GM18519 (cell line): ENCODE results near the gene HSPB1.
"Not testable (repeated sequence)": the region's sequence is repeated elsewhere in the genome, so short reads cannot be mapped to it uniquely, and the experiment has no call there.

Experiments used
- ATAC-seq: cut with Tn5 transposase; IDR thresholded peaks from one replicate; pipeline ENCODE4 v1.9.1; 2021; ENCODE audit warnings: mild to moderate bottlenecking, moderate library complexity; ENCODE audit not compliant: unreplicated experiment, low FRiP score

HSPB1 gene

DNA sequence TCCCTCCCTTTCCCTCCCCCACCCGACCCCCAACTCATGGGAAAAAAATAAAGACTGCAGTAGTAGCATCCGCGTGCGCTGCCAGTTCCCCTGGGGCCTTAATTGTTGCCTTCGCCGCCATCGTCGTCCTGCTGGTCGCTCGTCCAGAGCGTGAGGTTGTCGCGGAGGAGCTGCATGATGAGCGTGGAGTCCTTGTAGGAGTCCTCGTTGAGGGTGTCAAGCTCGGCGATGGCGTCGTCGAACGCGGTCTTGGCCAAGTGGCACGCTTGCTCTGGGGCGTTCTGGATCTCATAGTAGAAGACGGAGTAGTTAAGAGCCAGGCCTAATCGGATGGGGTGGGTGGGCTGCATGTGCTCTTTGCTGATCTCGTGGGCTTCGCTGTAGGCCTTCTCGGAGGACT lies 27.0 kb downstream of the HSPB1 start:
- no peak for ATAC-seq

- ATAC-seq = no peak
These were observed 27.8 kb downstream of the HSPB1 start for GRCh38 chr7:76330261-76330660.

DNA sequence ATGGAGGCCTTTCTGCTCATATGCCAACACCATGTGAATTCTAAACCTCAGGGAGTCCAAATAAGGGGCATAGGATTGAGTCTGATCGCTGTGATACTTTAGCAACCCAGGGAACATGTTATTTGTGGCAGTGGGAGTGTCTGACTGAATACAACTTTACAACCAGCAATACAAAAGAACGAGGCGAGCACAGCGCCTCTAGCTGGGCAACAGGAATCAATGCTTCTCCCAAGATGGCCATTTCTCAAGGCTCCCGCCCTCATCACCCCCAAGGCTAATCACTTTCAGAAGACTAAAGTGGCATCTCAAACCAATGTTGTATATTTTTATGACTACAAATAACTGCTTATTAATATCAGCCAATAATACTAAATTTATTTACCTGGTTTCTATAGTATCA lies 28.2 kb downstream of the HSPB1 start:
- ATAC-seq = no peak

GRCh38 chr7:76332078-76332477 lies 29.6 kb downstream of the HSPB1 start:
- ATAC-seq = no peak

- no peak for ATAC-seq
These were observed 31.1 kb downstream of the HSPB1 start for GRCh38 chr7:76333511-76334101.

DNA sequence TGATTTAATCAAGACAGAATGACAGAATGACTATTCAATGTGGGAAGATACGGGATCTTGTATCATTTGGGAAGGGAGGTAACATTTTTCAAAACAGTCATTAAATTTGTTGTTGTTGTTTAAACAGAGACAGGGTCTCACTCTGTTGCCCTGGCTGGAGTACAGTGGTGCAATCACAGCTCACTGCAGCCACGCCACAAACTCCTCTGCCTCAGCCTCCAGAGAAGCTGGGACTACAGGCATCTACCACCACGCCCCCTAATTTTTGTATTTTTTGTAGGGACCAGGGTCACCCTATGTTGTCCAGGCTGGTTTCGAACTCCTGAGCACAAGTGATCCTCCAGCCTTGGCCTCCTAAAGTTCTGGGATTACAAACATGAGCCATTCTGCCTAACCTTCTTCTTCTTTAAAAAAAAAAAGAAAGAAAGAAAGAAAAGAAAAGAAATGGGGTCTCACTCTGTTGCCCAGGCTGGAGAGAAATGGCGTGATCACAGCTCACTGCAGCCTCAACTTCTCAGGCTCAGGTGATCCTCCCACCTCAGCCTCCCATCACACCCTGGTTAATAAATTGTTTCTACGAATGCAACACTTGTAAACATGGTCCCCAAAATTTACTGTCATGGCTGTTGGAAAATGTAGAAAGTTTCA lies 32.0 kb downstream of the HSPB1 start:
- no peak for ATAC-seq

DNA sequence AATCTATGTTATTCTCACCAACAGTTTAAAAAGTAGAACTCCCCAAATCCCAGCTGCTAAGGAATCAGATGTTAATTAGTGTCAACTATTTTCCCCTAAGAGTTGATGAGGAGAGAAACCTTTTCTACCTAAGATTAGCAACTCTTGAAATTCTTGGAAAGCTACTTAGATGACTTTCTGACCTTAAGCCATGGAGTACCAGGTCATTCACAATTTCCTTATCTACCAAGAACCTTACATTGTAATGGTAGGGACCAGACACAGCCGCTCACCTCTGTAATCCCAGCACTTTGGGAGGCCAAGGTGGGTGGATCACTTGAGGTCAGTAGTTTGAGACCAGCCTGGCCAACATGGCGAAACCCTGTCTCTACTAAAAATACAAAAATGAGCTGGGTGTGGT lies 32.9 kb downstream of the HSPB1 start:
- ATAC-seq = not testable (repeated sequence)

- no peak for ATAC-seq
These were observed 33.6 kb downstream of the HSPB1 start for GRCh38 chr7:76336094-76336493.

GRCh38 chr7:76337147-76337546 lies 34.7 kb downstream of the HSPB1 start:
- ATAC-seq = no peak

- no peak for ATAC-seq
These were observed 36.0 kb downstream of the HSPB1 start for GRCh38 chr7:76338298-76339084.

DNA sequence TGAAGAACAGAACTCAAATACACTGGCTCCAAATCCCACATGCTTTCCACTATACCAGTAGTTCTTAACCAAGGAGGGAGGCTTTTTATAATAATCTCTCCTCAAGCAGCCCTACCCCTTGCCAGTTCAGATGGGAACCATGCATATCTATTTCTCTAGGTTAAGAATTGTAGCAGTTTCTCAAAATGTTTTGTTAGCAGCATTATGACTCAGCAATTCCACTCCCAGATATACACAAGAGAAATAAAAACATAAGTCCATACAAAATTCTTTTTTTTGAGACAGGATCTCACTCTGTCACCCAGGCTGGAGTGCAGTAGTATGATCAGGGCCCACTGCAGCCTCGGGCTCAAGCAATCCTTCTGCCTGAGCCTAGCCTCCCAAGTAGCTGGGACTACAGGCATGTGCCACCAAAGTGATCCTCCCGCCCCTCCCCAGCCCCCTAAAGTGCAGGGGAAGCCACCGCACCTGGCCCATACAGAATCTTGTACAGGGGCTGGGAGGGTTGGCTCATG lies 38.2 kb downstream of the HSPB1 start:
- ATAC-seq = no peak

DNA sequence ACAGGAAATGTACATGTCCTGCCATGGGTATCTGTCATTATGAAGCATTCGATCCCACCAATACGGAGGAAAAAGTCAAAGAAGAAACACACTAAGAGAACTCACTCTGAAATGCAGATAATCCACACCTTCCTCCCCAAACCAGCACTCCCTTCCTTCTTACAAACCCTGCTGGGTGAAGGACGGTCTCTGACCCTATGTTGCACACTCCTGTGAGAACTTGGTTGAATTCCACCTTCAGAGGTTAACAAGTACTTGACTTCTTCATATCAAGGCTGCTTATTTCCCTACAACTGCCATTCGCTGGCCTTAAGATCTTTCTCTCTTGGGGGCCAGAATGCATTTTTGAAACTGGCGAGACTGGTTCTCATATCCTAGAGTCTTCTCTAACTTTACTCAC lies 39.7 kb downstream of the HSPB1 start:
- ATAC-seq = no peak

DNA sequence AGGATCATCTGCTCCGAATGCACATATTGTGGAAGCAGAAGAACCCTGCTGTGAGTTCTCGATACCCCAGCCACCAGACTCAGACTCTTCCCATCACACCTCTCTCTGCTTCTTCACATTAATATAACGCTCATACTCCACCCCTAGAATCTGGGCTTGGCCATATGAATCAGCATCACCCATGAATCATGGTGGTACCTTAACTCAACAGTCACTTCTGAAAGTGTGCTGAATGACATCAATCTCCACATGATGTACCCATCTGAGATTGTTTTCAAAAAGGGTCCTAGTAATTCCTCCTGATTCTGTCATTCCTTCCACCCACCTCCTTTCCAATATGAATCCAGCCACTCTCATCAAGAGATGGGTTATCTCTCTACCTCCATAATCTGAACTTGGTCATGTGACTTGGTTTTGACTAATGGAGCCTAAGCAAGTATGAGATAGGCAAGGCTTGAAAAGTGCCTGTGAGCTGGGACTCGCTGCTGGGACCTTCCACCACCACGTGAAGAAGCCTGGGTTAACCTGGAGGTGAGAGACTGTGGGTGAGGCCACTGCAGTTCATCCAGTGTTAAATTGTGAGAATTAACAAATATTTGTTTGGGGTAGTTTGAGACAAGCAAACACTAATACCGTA lies 40.9 kb downstream of the HSPB1 start:
- ATAC-seq = no peak

DNA sequence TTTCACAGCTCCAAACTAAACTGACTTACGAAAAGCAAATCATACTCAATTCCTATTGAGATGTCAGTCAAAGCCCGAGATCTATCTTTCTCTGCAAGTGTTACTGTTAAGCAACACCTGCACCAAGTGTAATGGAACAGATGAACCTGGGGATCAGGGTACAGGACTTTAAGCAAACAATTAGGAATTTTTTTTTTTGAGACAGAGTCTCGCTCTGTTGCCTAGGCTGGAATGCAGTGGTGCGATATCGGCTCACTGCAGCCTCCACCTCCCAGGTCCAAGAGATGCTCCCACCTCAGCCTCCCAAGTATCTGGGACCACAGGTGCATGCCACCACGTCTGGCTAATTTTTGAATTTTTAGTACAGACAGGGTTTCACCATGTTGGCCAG lies 41.5 kb downstream of the HSPB1 start:
- no peak for ATAC-seq

DNA sequence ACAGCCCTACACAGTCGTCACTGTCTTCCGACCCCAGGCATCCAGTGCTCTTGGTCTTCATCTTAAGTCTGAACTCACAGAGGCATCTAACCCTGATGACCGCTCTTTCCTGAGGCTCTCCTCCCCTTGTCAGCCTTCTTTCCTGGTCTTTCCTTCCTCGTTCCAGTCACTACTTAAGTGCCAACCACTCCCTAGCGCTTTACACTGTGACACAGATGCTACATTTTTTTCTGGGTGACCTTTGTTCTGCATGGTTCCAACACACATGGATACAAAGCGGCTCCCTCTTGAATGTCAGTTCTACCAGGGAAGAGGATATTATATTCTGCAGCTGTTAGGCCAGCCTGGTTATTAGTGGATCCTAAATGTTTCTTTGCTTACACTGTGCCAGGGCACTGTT lies 43.6 kb downstream of the HSPB1 start:
- ATAC-seq = no peak

DNA sequence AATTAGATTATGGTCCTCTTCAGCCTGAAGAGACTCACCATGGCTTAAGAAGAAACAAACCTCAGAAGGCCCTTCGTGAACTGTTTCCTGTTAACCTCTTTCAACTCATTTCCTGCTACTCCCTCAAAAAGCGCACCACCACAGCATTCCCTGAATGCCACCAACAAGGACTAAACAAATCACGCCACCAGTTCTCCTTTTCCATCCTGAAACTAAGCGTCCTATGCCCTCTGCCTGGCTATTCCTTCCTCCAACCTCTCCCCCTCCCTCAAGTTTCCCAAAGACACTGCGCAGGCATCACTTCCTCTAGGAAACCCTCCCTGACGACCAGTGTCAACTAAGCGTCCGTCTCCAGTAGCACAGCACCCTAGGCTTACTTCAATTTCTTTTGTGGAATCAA lies 44.3 kb downstream of the HSPB1 start:
- no peak for ATAC-seq

- ATAC-seq = no peak
These were observed 45.2 kb downstream of the HSPB1 start for GRCh38 chr7:76347710-76348109.

DNA sequence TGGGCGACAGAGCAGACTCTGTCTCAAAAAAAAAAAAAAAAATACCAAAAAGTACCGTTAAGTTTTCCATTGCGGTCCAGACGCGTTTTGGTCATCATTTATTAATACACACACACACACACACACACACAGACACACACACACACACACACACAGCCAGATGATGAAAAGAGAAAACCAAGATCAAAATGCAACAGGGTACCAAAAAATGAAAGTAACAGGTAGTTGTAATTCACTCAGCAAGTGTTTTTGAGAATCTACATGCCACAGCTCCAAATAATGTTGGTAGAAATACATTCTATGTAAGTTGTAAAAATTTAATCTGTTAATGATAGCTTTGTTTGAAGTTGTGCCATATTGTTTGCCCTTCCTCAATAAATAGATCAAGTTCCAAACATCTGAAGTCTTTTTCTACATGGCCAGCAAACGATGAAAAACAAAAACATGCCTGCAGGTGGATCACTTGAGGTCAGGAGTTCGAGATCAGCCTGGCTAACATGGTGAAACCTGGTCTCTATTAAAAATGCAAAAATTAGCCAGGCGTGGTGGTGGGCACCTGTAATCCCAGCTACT lies 46.9 kb downstream of the HSPB1 start:
- no peak for ATAC-seq

- ATAC-seq = no peak
These were observed 48.9 kb downstream of the HSPB1 start for GRCh38 chr7:76351372-76351771.

DNA sequence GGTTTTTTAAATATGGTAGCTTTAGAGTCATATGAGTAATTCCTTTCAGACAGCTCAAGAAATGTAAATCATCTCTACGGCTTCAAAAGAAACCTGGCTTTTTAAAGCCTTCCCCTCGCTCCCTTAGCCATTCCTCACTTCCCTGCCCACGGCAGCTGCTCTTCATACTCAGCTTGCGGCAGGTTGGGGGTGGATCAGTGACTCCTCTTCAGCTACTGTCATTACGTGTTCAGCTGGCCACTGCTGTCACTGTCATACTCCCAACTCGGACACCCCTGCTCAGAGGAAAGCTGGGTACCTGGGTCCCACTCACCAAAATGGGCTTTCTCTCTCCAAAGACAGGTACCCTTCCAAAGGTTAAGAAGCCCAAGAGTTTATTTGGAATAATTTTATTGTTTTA lies 49.7 kb downstream of the HSPB1 start:
- ATAC-seq = no peak

GRCh38 chr7:76353744-76354143 lies 51.3 kb downstream of the HSPB1 start:
- ATAC-seq = no peak
